ENCODE measurements around the gene OR1F1. TPM values are rescaled to one million over a fixed set of nuclear protein-coding genes. Genes with fewer than 3 reads are reported as not detected.

OR1F1 gene
- total and polyA plus RNA-seq, 2 of the 8 experiments (the other 6 are each of a cell fraction or from before 2014, with no cell fraction given): 0.52 to 1.2 TPM

GRCh38 chr16:3174618-3175148, 13.3 kb upstream of the OR1F1 start (continued):
- TF ChIP-seq CHD7 (IDR thresholded peaks at IDR 0.05; ENCODE audit: insufficient replicate concordance, low read length): no peak
- TF ChIP-seq CEBPB (IDR thresholded peaks at IDR 0.05; ENCODE audit: low read depth, low read length): peak; percentile 37; the same call in 1 of the 2 replicates
- TF ChIP-seq PHF8 (conservative IDR thresholded peaks at IDR 0.05; ENCODE audit: low read depth, low read length): no peak
- TF ChIP-seq SUZ12 (IDR thresholded peaks at IDR 0.05; ENCODE audit: low read length): no peak
